IMR-90 (cell line): ENCODE results near the gene CRTAP.

Experiments
- CHD1 ChIP-seq: IDR thresholded peaks from 2 replicates; pipeline ENCODE4 v1.6.1; 2012; ENCODE audit warnings: low read depth, low read length, improper control_type of control experiment
- CTCF ChIP-seq: conservative IDR thresholded peaks from 2 replicates; pipeline ENCODE4 v1.5.1; 2012; ENCODE audit warnings: mild to moderate bottlenecking, low read depth, low read length, improper control_type of control experiment
- MAZ ChIP-seq: IDR thresholded peaks from 2 replicates; pipeline ENCODE4 v1.6.1; 2012; ENCODE audit warnings: low read depth, mild to moderate bottlenecking, low read length, improper control_type of control experiment, moderate library complexity, borderline replicate concordance
- NFE2L2 ChIP-seq: fragments of 150-350 bp; IDR thresholded peaks from 2 replicates; pipeline ENCODE4 v1.6.1; 2016; ENCODE audit warnings: low read depth, mild to moderate bottlenecking, low read length
- POLR2A ChIP-seq: IDR thresholded peaks from 2 replicates; pipeline ENCODE4 v1.6.1; 2012; ENCODE audit warnings: mild to moderate bottlenecking, low read depth, low read length
- SMC3 ChIP-seq: fragments of 150-350 bp; IDR thresholded peaks from 2 replicates; pipeline ENCODE4 v1.6.1; 2016; ENCODE audit warnings: low read depth, mild to moderate bottlenecking, antibody characterized with exemption, low read length, moderate library complexity

GRCh38 chr3:33099109-33099645 is 14.6 kb upstream of the CRTAP start:
- TF ChIP-seq POLR2A (no peak), CTCF (no peak), NFE2L2 (no peak), SMC3 (no peak), CHD1 (no peak), MAZ (no peak)
